Inflammatory macrophage (primary cell): ENCODE measurements around the gene ERV3-1.
"Not testable (repeated sequence)": the region's sequence is repeated elsewhere in the genome, so short reads cannot be mapped to it uniquely, and the experiment has no call there.

Source experiments
- DNase-seq, 2 donors: peaks; one replicate each; pipeline ENCODE4 v3.0.0-alpha.2; 2020 to 2022

ERV3-1 gene

GRCh38 chr7:65001291-65001814 is 5.1 kb downstream of the ERV3-1 start:
- DNase-seq: no peak

- peak; percentile 74 to 88 for DNase-seq
These were observed 7.1 kb downstream of the ERV3-1 start for GRCh38 chr7:64999165-65000004.

DNA sequence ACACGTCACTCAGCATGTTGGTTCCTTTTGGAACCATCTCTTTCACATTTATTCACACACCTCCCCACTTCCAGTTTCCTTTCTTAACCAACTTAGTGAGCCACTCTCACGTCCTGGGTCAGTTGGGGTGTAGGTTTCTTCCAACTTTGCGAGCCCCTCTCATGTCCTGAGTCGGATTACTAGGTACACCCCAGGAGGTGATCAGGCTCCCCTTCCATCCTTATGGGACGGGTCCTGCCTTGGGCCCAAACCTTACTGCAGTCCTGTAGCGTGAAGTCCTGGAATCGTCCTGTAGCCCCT is 7.7 kb downstream of the ERV3-1 start:
- no peak for DNase-seq

DNA sequence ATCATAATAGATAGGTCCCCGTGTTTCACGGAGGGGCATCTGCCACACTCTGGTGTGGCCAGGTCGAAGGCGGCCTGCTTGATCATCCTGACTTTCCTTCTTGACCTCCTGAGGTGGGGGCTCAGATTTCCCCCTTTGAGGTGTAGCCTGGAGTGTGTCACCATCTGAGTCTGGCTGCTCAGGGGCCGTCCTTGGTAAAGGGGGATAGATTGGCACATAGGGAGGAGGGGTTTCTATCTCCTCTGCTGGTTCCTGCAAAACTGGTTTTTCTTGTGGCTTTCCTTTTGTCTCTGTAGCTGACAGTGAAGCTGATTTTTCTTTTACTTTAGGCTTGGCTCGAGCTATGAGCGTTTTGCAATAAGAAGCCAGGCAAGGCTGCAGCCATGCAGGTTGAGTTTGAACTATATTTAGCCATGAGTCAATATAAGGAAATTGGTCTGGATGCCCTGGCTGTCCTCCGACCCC is 8.5 kb downstream of the ERV3-1 start:
- no peak for DNase-seq

DNA sequence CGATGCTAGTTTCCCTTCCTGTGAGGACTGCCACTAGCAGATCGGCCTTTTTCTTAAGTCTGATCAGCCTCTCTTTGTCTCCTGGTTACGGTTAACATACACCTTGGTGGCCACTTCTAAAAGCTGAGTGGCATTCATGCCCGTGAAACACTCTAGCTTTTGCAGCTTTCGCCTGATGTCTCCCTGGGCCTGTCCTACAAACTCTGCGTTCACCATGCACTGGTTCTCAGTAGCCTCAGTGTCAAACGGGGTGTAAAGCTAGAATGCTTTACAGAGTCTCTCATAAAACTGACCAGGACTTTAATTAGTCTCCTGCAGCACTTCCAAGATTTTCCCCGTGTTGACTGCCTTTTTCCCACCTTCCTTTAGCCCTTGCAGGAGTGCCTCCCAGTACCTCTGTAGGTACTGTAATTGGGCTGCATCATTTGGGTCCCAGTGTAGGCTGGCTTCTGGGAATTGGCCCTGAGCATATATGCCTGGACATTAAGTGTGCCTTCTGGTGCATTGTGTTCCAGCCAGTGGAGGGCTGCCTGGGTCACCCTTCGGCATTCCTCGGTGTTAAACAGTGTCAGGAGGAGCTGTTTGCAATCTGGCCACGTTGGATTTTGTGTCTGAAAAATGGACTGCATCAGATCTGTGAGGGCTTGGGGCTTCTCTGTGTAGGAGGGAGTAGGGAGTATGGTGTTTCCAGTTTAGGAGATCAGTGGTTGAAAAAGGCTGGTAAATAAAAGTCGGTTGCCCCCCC is 9.2 kb downstream of the ERV3-1 start:
- no peak for DNase-seq

GRCh38 chr7:64996305-64996704 is 10.2 kb downstream of the ERV3-1 start:
- no peak for DNase-seq

GRCh38 chr7:64993901-64994300 is 12.6 kb downstream of the ERV3-1 start:
- no peak for DNase-seq

- no peak for DNase-seq
These were observed 13.5 kb downstream of the ERV3-1 start for GRCh38 chr7:64992971-64993370.

DNA sequence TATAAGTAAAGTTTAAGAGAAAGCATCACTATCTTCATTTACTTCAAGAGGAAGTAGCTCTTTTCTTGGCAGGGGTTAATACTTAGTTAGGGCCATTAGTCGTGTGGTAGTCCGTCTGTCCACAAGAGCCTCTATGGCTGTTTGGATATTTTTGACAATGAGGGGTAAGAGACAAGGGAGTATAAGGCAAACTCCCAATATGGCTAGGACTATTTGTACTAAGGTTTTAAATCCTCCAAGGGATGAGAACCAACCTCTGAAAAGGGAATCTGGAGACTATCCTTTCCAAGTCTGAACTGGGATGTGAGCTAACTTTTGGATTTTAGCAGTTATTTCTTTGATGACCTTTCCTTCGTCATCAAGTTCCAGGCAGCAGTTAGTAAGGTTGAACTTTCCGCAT is 15.6 kb downstream of the ERV3-1 start, which contains the start of gene ZNF117:
Gene ZNF117 (minus strand): TSS at position 101 of the 400 bp plus-strand sequence.
- DNase-seq: no peak

GRCh38 chr7:64990216-64990615 is 16.3 kb downstream of the ERV3-1 start:
- no peak for DNase-seq

DNA sequence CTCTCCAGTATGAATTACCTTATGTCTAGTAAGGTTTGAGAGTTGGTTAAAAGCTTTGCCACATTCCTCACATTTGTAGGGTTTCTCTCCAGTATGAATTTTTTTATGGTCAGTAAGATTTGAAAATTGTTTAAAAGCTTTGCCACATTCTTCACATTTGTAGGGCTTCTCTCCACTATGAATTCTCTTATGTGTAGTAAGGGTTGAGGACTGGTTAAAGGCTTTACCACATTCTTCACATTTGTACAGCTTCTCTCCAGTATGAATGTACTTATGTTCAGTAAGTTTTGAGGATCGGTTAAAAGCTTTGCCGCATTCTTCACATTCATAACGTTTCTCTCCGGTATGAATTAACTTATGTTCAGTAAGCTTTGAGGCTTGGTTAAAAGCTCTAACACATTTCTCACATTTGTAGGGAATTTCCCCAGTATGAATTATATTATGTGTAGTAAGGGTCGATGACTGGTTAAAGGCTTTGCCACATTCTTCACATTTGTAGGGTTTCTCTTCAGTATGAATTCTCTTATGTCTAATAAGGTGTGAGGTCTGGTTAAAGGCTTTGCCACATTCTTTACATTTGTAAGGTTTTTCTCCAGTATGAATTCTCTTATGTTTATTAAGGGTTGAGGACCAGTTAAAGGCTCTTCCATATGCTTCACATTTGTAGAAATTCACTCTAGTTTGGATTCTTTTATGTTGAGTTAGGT is 27.8 kb downstream of the ERV3-1 start:
- no peak for DNase-seq

DNA sequence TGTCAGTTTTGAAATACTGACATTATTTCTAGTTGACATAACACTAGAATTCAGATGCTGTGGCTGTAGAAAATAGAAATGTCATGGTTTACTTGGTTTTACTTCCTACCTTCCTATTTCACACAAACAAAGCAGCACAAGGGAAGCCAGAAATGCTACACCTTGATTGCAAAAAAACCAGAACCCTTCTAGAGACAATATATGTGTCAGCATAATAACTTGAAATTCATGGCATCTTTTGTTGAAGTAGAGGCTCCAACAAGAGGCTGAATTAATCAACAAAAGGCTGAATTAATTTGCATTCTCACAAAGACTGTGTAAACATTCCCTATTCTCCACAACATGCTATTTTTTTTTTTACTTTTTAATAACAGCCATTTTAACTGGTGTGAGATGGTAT is 40.9 kb downstream of the ERV3-1 start:
- no peak for DNase-seq

DNA sequence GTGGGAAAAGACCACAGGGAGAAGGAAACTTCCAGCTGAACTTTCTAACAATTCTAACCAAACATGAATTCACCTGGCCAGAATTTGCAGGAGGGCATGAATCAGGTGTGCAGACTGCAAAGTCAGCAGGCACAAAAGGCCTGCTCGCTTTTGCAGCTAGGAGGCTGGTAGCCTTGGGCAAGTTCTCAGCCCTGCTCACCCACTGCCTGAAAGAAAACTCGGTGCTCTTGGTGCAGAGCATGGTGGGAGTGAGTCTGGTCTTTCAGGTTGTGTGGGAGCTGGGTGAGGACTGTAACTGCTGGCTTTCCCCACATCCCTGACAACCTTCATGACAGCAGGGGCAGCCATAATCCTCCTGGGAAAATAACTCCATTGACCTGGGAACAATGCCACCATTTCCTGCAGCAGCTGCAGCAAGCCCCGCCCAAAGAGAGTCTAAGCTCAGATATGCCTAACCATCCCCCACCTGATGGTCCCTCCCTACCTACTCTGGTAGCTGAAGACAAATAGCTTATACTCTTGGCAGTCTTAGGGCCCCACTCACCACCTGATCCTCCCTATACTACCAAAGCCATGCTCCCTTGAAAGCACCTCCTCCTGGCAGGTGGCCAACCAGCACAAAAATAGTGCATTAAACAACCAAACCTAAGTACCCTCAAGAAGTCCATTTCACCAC is 47.3 kb downstream of the ERV3-1 start:
- DNase-seq: no peak

GRCh38 chr7:64951250-64951848 is 55.1 kb downstream of the ERV3-1 start:
- peak; percentile 49 to 68 for DNase-seq

DNA sequence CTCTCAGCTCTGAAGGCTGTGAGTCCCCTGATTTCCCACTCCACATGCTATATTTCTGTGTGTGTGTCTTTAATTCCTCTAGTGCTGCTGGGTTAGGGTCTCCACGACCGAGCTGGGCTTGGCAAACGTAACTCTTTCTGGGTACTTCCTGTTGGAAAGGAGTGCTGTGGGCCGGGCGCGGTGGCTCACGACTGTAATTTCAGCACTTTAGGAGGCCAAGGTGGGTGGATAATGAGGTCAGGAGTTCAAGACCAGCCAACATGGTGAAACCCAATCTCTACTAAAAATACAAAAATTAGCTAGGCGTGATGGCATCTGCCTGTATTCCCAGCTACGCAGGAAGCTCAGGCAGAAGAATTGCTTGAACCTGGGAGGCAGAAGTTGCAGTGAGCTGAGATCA is 55.8 kb downstream of the ERV3-1 start:
- DNase-seq: peak in 1 of 2 donors; percentile 77

DNA sequence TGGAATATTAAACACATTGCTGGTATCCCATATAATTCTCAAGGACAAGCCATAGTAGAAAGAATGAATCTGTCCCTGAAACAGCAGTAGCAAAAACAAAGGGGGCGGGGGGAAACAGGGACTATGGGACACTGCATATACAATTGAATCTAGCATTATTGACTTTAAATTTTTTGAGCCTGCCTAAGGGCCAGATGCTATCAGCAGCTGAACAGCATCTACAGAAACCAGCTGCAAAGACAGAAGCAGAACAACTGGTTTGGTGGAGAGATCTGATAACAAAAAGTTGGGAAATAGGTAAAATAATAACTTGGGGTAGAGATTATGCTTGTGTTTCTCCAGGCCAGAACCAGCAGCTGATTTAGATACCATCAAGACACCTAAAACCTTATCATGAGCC is 57.7 kb downstream of the ERV3-1 start:
- DNase-seq: not testable (repeated sequence)

DNA sequence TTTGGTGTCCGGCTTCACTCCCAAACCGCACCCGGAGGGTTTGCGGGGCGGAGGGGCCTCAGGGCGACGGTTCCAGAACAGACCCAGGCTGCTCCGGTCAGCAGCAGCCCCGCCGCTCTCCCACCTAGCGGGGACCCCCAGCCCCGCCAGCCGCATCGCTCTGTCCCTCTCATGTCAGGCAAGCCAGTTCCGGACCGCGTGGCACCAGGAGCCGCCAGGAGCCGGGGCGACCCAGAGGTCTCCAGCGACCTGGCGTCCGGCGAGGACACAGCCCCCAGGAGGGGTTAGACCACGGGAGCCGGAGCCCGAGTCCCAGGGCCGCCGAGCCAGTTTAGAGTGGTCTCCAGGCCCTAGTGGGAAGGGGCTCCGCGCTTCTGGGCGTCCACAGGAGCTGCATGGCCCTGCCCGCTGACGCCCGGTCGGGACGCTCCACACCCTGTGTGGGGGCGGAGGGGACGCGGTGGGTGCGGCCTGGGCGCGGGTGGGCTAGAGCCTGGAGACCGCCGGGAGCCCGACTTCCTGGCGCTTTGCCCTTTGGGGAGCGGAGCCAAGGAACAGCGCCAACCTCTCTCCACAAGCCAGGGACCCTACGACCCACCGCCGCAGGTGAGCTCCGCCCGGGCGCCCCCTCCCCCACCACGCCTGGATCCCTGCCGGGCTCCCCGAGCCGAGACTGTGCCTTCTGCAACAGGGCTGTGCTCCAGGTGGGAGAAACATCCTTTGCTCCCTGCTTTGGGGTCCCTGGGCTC is 59.1 kb downstream of the ERV3-1 start:
- no peak for DNase-seq

GRCh38 chr7:64946772-64947171 is 59.7 kb downstream of the ERV3-1 start:
- no peak for DNase-seq

GRCh38 chr7:64945503-64946175 is 60.8 kb downstream of the ERV3-1 start:
- DNase-seq: no peak

DNA sequence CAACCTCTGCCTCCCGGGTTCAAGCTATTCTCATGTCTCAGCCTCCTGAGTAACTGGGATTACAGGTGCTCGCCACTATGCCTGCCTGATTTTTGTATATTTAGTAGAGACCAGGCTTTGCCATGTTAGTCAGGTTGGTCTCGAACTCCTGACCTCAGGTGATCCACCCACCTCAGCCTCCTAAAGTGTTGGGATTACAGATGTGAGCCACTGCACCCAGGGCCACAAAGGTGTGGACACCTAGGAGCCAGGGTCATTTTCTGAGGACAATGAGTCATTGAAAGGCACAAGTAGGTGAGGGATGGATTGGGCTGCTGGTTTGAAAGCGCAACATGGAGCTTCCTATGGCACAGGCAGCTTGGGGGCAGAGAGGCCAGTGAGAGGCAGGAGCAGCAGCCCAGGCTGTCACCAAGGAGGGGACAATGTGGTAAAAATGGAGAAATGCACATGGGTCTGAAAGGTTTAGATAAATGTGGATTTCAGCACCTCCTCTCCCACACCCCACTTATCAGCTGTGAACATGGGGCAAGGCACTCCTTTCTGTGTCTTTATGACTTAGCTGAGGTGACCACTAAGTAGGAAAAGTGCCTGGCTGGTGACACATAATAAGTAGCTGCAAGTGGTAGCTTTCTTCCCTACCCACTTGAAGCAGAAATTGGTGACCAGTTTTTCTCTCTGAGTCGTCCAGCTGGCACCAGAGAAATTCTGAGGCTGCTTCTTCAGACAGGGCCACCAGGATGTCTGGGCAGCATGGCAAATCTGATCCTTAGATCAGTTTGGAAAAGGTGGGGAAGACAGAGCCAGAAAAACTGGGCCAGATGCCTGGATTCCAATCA is 61.6 kb downstream of the ERV3-1 start:
- DNase-seq: not testable (repeated sequence)
